HG03064 (cell line): Measurements from ENCODE around the gene SMIM36.
"Not testable (repeated sequence)": the region's sequence is repeated elsewhere in the genome, so short reads cannot be mapped to it uniquely, and the experiment has no call there.

Experiments
- ATAC-seq: cut with Tn5 transposase; IDR thresholded peaks from one replicate; pipeline ENCODE4 v1.9.1; 2021; ENCODE audit warnings: low read depth; ENCODE audit not compliant: unreplicated experiment

Gene SMIM36

DNA sequence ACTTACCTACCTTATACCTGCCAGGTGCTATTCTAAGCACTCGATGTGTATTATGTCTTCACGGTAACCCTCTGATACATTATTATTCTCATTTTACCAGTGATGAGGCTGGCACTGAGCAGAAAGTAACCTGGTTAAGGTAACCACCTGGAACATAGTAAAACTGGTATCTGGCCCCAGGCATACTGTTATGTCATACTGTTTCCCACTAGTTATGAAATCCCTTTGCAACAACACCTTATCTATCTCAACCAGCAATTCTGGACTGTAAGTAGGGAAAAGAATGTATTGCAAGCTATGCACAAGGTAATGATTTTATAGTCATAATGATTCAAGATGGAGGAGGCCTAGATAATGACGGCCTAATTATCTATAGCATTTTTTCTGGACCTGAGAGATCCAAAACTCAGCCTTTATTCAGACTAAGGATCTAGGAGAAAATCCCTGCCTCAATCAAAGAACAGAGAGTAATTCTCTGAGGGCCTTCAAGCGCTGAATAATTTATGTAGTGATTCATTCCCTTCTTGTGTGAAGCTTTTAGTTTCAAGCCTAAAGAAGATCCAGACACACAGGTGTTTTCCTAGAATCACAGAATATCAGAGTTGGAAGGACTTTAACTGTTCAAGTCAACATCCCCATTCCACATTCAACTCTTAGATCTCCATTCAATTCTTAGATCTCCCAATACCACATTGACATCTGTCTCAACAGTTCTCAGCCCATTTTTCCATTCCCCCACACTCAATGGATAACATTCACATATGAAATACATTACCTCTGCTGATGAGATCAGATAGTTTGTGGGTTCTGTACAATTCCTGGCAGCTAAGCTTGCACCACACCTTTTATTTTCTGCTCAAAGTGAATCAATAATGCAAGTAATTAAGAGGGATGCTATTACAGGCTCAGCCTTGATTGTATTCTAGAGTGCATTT is 74.8 kb downstream of the SMIM36 start:
- ATAC-seq: peak; percentile 27

GRCh38 chr17:55435408-55435807 is 75.8 kb downstream of the SMIM36 start:
- no peak for ATAC-seq

DNA sequence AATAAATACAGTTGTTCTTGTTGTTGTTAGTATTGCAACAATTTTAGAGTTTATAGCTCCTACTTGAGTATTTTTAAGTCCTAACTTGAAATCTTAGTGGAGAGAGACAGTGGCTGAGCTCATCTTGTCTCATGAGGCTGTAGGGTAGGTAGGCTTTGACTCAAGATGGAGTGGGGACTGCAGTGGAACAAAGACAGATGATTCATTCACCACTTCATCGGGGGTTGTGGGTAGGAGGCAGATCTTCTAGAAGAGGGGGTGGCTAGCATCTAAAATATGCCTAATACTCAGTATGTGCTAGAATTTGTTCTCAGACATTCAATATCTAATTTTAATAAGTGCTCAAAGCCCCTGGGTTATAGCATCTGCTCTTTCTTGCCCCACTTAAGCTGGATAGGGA is 76.5 kb downstream of the SMIM36 start:
- ATAC-seq: no peak

GRCh38 chr17:55433629-55434422 is 77.4 kb downstream of the SMIM36 start:
- no peak for ATAC-seq

DNA sequence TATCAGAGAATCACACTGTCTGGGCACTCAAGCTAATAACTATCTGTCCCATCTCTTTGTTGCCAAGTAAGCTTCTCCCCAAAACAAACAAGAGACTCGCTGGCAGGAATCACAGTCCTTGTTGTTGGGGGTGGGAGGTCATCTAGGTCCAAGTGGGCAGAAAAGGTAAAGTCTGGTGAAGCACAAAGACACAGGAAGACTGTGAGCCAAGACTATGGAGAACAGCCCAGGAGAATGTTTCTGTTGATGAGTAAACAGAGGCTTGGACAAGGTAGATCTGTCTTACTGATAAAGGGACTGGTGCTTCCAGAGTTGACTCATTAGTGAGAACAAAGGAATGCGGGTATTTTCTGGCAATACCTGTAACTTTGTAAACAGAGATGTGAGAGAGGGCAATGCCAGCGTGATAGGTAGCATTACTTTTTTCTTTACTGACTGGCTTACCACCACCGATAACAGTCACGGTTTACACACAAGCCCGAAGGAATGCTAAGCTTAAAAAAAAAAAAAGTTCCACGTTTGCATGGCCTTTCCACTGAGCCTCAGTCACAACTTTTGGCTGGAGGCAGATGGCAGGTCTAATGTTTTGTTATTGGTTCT is 78.1 kb downstream of the SMIM36 start:
- no peak for ATAC-seq

GRCh38 chr17:55432358-55433028 is 78.8 kb downstream of the SMIM36 start:
- ATAC-seq: no peak

- ATAC-seq: not testable (repeated sequence)
Observed at GRCh38 chr17:55431914-55432313, 79.3 kb downstream of the SMIM36 start.

- no peak for ATAC-seq
Observed at GRCh38 chr17:55430541-55431288, 80.5 kb downstream of the SMIM36 start.

DNA sequence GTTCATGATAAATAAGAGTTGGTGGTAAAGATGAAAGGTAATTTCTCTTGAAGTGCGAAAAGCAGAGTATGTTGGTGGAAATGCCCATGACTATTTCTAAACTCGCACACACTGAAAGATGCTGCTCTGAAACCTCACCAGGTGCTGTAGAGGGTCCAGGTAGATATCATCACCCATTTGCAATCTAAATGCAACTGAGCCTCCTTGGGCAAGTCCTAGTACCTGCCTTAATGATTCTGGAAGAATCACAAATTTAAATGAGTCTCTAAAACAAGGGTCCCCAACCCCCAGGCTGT is 83.7 kb downstream of the SMIM36 start:
- ATAC-seq: peak; percentile 19

DNA sequence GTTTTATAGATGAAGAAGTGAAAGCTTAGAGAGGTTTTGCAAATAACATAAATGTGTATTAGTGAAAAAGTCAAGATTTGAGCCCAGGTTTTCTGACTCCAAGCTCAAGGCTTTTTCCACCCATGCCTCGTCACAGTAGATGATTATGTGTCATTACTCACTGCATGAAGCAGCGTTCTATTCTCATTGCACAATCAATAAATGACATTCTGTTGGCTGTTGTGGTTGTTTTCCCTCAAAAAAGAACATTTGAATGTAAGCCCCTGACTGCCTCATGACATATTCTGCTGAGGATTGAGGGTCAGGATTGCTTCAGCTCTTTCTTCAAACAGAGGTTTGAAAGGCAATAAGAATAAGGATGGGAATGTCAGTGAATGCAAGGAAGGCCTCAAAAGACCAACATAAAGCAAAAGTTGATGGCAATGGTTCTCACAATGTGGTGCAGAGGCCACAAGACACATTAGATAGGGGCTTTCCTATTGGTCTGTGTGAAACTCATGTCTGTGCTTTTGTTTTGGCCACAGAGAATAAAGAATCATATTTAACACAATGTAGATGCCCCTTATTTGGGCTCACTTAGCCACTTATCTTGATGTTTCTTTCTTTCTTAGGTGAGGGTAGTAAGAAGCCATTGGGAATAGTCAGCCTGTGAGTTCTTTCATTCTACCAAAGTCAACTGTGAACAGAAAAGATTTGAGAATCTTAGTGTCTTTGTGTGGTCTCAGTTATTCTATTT is 84.2 kb downstream of the SMIM36 start:
- ATAC-seq: peak; percentile 45

DNA sequence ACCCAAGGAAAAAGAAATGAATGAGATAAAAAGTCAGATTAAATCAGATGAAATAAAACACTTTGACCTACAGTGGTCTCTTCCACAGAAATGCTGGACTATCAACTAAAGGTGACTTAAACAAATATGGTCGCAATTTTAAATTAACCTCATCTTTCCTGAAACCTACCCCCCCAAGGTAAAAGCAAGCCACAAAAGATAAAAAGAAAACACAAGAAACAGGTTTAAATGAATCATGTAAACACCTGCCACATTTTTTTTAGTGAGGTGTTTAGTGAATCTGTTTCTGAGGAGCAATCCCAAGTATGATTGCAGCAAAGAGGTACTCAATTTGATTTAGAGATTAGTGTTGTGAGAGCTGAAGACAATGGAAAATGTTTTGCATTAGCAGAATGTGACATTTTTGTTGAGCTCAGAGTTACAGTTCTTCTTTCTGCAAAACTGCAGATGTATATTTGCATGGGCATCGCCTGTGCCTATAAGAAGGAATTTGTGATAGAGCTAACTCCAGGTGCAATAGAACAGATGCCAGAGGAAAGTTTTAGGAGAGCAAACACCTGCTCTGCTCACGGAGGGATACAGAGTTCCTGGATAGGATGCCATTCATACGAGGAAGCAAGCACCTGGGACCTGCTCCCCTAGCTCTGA is 86.2 kb downstream of the SMIM36 start:
- ATAC-seq: no peak

DNA sequence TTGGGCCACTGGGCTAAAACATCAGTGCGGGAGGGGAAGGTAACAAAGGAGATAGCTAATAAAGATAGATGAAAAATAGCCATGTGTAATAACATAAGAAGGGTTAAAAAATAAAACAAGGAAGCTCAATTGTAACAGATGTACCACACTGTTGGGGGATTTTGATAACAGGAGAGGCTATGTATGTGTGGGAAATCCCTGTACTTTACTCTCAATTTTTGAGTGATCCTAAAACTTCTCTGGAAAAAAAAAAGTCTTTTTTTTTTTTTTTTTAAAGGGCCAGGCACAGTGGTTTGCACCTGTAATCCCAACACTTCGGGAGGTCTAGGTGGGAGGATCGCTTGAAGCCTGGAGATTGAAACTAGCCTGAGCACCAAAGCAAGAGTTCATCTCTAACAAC is 87.7 kb downstream of the SMIM36 start:
- no peak for ATAC-seq

DNA sequence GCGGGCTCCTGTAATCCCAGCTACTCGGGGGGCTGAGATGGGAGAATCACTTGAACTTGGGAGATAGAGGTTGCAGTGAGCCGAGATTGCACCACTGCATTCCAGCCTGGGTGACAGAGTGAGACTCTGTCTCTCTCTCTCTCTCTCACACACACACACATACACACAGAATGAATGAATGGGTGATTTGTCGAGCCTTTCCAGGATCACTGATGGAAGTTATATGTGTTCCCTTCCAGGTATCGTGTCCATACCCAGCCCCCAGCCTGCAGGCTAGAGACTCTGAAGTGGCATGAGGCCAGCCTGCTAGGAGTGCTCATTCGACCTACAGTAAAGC is 88.5 kb downstream of the SMIM36 start:
- ATAC-seq: not testable (repeated sequence)

DNA sequence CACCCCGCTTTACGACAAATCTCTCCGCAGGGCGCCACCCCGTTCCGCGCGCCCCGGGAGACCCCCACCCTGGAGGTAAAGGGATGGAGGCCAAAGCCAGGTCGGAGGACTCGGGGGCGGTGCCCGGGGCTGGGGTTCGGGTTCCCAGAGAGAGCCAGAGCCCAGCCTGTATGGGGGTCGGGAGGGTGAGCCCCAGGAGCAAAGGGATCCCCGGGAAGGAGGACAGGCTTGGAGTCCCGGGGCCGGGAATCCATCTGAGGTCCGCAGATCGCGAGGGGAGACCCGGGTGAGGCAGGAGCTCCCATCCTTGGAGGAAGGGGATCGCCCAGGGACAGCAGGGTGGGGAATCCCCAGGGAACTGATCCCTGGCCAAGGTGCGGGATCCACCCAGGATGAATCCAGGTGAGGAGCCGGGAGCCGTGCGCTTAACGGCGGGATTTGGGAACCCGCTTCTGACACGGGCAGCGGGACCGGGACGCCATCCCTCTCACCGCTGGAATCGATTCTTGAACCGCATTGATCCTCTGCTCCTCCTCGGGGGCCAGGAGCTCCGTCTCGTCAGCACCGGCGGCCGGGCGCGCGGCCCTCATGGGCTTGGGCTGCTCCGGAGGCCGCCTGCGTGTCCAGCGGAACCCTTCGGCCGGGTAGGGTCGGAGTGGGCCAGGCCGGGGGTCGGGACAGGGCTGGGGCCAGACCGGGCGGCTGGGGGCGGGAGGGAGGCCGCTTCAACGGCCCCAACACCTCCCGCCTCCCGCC is 89.9 kb downstream of the SMIM36 start, which contains the start of gene MMD:
Gene MMD, minus strand, starts transcription at position 657 of the 756 bp plus-strand sequence. Its CDS starts 140 bp downstream, at position 517.
- peak; percentile 7 for ATAC-seq

- no peak for ATAC-seq
Observed at GRCh38 chr17:55420776-55421178, 90.5 kb downstream of the SMIM36 start.

DNA sequence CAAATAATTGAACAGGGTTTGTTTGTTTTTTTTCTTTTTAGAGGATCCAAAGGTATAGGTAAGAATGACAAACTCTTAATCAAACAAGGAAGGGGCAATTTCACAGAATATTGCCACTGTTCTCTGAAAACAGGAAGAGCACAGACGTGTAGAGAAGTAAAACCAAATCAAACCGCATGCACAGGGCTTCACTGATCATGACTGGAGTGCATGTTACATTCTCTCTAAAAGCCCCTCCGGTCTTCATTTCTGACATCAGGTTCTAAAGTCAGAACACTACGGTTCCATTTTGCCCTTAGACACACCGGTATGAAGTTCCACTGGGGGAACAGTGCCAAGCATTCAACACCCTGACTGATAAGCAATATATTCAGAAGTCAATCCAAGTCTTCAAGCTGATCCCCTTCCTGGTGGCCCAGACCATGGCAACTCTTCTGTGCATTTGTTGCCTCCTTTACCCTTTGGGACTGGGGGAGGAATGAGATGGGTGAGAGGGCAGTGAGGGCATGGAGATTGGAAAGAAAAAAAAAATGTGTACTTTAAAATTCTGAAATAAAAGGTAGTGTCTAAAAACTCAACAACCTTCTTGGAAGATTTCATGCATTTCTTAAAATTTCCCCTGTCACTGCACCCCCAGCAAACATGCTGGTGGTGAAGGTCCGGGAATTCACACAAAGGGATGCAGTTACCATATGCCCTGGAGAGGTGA is 91.0 kb downstream of the SMIM36 start:
- no peak for ATAC-seq

- ATAC-seq: no peak
Observed at GRCh38 chr17:55418369-55419268, 92.6 kb downstream of the SMIM36 start.
